Stomach (tissue), 4 donors: Measurements from ENCODE around the gene TMEM221.

ENCODE experiments used
- EP300 ChIP-seq: sonication (generic); formaldehyde crosslinking; IDR thresholded peaks from one replicate; pipeline ENCODE4 v1.6.1; 2017; ENCODE audit warnings: antibody characterized with exemption
- POLR2A ChIP-seq, 4 donors: fragments of 450-650 bp; IDR thresholded peaks; one replicate each; pipeline ENCODE4 v1.6.1; 2016; ENCODE audit warnings: antibody characterized with exemption in 4 of 4, control low read depth in 2 of 4, mild to moderate bottlenecking in 1 of 4, moderate library complexity in 1 of 4
- POLR2AphosphoS5 ChIP-seq, 3 donors: sonication (generic); formaldehyde crosslinking; IDR thresholded peaks; one replicate each; pipeline ENCODE4 v1.6.1; 2016; ENCODE audit warnings: antibody characterized with exemption in 3 of 3
- TF ChIP-seq, protein P1 (sequence below), 7 experiments: fragments of 450-650 bp in 4 of 7; fragments of 200-600 bp in 3 of 7; sonication (generic) in 3 of 7; IDR thresholded peaks; one replicate each; pipeline ENCODE4 v1.5.1; 2016 to 2019; ENCODE audit warnings: antibody characterized with exemption in 7 of 7, control low read depth in 2 of 7, mild to moderate bottlenecking in 1 of 7

DNA sequence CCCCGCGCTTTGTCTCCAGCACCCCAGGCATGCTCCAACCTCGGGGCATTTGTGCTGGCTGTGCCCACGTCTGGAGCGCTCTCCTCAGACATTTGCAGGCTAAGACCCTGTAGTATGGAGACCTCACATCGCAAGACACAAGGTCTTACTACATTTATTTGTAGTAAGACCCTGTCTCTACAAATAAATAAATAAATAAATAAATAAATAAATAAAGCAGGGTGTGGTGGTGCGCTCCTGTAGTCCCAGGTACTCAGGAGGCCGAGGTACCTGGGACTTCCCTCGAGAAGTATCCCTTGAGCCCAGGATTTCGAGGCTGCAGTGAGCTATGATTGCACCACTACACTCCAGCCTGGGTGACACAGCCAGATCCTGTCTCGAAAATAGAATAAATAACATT, 7.7 kb upstream of the TMEM221 start:
- TF ChIP-seq, protein P1, sequence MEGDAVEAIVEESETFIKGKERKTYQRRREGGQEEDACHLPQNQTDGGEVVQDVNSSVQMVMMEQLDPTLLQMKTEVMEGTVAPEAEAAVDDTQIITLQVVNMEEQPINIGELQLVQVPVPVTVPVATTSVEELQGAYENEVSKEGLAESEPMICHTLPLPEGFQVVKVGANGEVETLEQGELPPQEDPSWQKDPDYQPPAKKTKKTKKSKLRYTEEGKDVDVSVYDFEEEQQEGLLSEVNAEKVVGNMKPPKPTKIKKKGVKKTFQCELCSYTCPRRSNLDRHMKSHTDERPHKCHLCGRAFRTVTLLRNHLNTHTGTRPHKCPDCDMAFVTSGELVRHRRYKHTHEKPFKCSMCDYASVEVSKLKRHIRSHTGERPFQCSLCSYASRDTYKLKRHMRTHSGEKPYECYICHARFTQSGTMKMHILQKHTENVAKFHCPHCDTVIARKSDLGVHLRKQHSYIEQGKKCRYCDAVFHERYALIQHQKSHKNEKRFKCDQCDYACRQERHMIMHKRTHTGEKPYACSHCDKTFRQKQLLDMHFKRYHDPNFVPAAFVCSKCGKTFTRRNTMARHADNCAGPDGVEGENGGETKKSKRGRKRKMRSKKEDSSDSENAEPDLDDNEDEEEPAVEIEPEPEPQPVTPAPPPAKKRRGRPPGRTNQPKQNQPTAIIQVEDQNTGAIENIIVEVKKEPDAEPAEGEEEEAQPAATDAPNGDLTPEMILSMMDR (IDR thresholded peaks at IDR 0.05): no peak
- TF ChIP-seq POLR2A (IDR thresholded peaks at IDR 0.05) (no peak), EP300 (no peak), POLR2AphosphoS5 (IDR thresholded peaks at IDR 0.05) (no peak)
